Neural progenitor cell (in vitro differentiated cells): ENCODE data around the gene CCDC149.

Experiments
- CTCF ChIP-seq: fragments of 200-600 bp; sonication (generic); IDR thresholded peaks from 2 replicates; pipeline ENCODE4 v1.5.1; 2017; ENCODE audit warnings: antibody characterized with exemption, mild to moderate bottlenecking
- EZH2 ChIP-seq: fragments of 200-600 bp; sonication (generic); IDR thresholded peaks from 2 replicates; pipeline ENCODE4 v1.6.1; 2017; ENCODE audit warnings: antibody characterized with exemption, mild to moderate bottlenecking, moderate library complexity

GRCh38 chr4:24914460-24914859 is 1.6 kb upstream of the CCDC149 start:
- TF ChIP-seq EZH2 (no peak), CTCF (no peak)
